ENCODE data around the gene CHRNB2. TPM values are rescaled to one million over a fixed set of nuclear protein-coding genes. Genes with fewer than 3 reads are reported as not detected.

CHRNB2 gene
- total RNA-seq, 1 experiment from 2014 or later, result 3.2 TPM

- ChIA-PET POLR2A (ENCODE audit: low non-redundant PET) (no interaction called here), CTCF (no interaction called here)
- H3K27ac ChIP-seq (ENCODE audit: low read depth, low read length, poor library complexity, severe bottlenecking), result peak overlapping the region; percentile 98
- TF ChIP-seq EZH2 (IDR thresholded peaks at IDR 0.05; ENCODE audit: borderline replicate concordance, low read depth, low read length, poor library complexity, severe bottlenecking), result no peak
- TF ChIP-seq, protein P1, sequence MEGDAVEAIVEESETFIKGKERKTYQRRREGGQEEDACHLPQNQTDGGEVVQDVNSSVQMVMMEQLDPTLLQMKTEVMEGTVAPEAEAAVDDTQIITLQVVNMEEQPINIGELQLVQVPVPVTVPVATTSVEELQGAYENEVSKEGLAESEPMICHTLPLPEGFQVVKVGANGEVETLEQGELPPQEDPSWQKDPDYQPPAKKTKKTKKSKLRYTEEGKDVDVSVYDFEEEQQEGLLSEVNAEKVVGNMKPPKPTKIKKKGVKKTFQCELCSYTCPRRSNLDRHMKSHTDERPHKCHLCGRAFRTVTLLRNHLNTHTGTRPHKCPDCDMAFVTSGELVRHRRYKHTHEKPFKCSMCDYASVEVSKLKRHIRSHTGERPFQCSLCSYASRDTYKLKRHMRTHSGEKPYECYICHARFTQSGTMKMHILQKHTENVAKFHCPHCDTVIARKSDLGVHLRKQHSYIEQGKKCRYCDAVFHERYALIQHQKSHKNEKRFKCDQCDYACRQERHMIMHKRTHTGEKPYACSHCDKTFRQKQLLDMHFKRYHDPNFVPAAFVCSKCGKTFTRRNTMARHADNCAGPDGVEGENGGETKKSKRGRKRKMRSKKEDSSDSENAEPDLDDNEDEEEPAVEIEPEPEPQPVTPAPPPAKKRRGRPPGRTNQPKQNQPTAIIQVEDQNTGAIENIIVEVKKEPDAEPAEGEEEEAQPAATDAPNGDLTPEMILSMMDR (conservative IDR thresholded peaks at IDR 0.05; ENCODE audit: low read depth, low read length), result no peak
- no peaks in the 10 kb centered on the region for H3K9me3 ChIP-seq (ENCODE audit: low read depth, low read length, poor library complexity, severe bottlenecking)
- H3K27me3 ChIP-seq (replicated peaks; ENCODE audit: insufficient read depth, low read depth, low read length, poor library complexity), result no peaks in the 10 kb centered on the region
- H3K4me1 ChIP-seq (ENCODE audit: insufficient read depth, low read length, poor library complexity, severe bottlenecking), result peaks cover 23% of the 10 kb centered on the region
- BruUV-seq (replicated peaks), result TSS peak; percentile 78
- peaks cover 5% of the 10 kb centered on the region for H3K36me3 ChIP-seq (ENCODE audit: insufficient read depth, low read length, poor library complexity, severe bottlenecking)
- peak overlapping the region; percentile 91 for H3K4me3 ChIP-seq (ENCODE audit: low read depth, low read length, poor library complexity, severe bottlenecking)
- peak; percentile 37 for DNase-seq (ENCODE audit: low spot score)
- intact Hi-C loops (cut with micrococcal nuclease; ENCODE audit: unreplicated experiment), result loop anchor here (5.0 kb wide), 1 partner anchor 50 kb away; the partner anchor contains the start of gene UBE2Q1
Measured at GRCh38 chr1:154607106-154607608, 39.6 kb downstream of the CHRNB2 start.

DNA sequence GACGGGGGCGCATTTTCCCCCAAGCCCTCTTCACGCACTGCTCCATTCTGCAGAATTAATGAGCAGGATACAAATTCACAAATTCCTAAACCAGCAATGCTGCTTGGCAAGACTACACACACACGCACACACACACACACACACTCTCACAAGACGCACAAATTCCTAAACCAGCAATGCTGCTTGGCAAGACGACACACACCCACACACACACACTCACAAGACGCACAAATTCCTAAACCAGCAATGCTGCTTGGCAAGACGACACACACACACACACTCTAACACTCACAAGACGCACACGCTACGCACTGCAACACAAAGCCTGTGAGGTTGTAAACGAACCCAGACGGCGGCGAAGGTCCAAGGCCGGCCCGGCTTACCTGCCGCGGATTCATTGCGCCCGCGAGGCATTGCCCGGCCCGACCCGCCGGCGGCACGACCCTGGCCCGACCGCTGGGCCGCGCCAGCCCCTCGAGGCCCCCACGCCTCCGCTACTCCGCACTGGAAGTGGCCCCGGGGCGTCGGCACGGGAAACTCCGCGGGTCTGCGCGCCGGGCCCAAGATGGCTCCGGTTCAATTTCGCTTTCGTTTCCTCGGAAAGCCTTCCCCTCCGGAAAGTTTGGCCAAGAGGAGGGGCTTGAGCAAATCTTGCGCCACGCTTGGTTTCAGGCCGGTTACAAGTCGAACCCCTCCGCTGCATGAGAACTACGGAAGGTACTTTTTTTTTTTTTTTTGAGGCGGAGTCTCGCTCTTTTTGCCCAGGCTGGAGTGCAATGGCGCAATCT lies 40.2 kb downstream of the CHRNB2 start, which contains the start of gene ADAR:
Gene ADAR (minus strand): TSS at position 578 of the 788 bp plus-strand sequence. CDS start 180 bp downstream, at position 398.
- CTCF ChIA-PET, result interaction anchor here (1.0 kb wide), 1 partner anchor 48 kb away, joined by 6 read pairs; no protein-coding TSS in a partner anchor

More for the DNA sequence above, 40.2 kb downstream of the CHRNB2 start, which contains the start of gene ADAR:
- Histone ChIP-seq H3K36me3 (ENCODE audit: insufficient read depth, low read length, poor library complexity, severe bottlenecking) (no peaks in the 10 kb centered on the region), H3K4me1 (ENCODE audit: insufficient read depth, low read length, poor library complexity, severe bottlenecking) (peaks cover 23% of the 10 kb centered on the region), H3K9me3 (ENCODE audit: low read depth, low read length, poor library complexity, severe bottlenecking) (no peaks in the 10 kb centered on the region), H3K27me3 (replicated peaks; ENCODE audit: insufficient read depth, low read depth, low read length, poor library complexity) (no peaks in the 10 kb centered on the region), H3K27ac (ENCODE audit: low read depth, low read length, poor library complexity, severe bottlenecking) (peak within 1 kb of the TSS; percentile 98), H3K4me3 (ENCODE audit: low read depth, low read length, poor library complexity, severe bottlenecking) (peak within 1 kb of the TSS; percentile 91)
- POLR2A ChIA-PET (ENCODE audit: low non-redundant PET), result interaction anchor here (0.6 kb wide), 2 partner anchors 20 to 136 kb away, joined by 3 to 4 read pairs; no protein-coding TSS in a partner anchor
- BruUV-seq (replicated peaks), result no TSS peak
- DNase-seq (ENCODE audit: low spot score), result peak; percentile 98
- intact Hi-C loops (cut with micrococcal nuclease; ENCODE audit: unreplicated experiment), result loop anchor here (5.0 kb wide), 1 partner anchor 51 kb away; the partner anchor contains the start of gene UBE2Q1
- TF ChIP-seq, protein P1 (conservative IDR thresholded peaks at IDR 0.05; ENCODE audit: low read depth, low read length), result 0 out of 2 replicates have a peak, but pooled peaks have one; percentile 7
- no peak for TF ChIP-seq EZH2 (IDR thresholded peaks at IDR 0.05; ENCODE audit: borderline replicate concordance, low read depth, low read length, poor library complexity, severe bottlenecking)

Data from A673 (cell line).